Fibroblast of gingiva (primary cell): ENCODE data around the gene ANTXRL.
"Not testable (repeated sequence)": the region's sequence is repeated elsewhere in the genome, so short reads cannot be mapped to it uniquely, and the experiment has no call there.

Experiments
- DNase-seq: peaks from one replicate; pipeline ENCODE4 v3.0.0-alpha.2; 2011; ENCODE audit warnings: low read depth

The ANTXRL gene

GRCh38 chr10:46365484-46365883 is 78.7 kb downstream of the ANTXRL start:
- DNase-seq: not testable (repeated sequence)

- DNase-seq: not testable (repeated sequence)
These were observed 80.4 kb downstream of the ANTXRL start for GRCh38 chr10:46367209-46367608.

GRCh38 chr10:46367666-46368240 is 81.0 kb downstream of the ANTXRL start:
- not testable (repeated sequence) for DNase-seq

GRCh38 chr10:46368956-46369355 is 82.2 kb downstream of the ANTXRL start:
- DNase-seq: not testable (repeated sequence)

- not testable (repeated sequence) for DNase-seq
These were observed 87.6 kb downstream of the ANTXRL start for GRCh38 chr10:46374410-46374809.

GRCh38 chr10:46375406-46375805 is 88.6 kb downstream of the ANTXRL start, which contains the start of gene ANXA8L1:
Gene ANXA8L1, plus strand, starts transcription at chr10:46375776. Its CDS starts 76 bp downstream, at chr10:46375852.
- DNase-seq: not testable (repeated sequence)

GRCh38 chr10:46377022-46377421 is 90.2 kb downstream of the ANTXRL start:
- not testable (repeated sequence) for DNase-seq

- not testable (repeated sequence) for DNase-seq
These were observed 90.9 kb downstream of the ANTXRL start for GRCh38 chr10:46377651-46378050.

GRCh38 chr10:46378108-46378507 is 91.3 kb downstream of the ANTXRL start:
- DNase-seq: not testable (repeated sequence)

- DNase-seq: not testable (repeated sequence)
These were observed 92.5 kb downstream of the ANTXRL start for GRCh38 chr10:46379233-46379848.
